Activated CD8-positive, alpha-beta T cell treated with anti-CD3 and anti-CD28 coated beads for 36 hours (primary cell): Measurements from ENCODE around the gene DVL2. TPM values are rescaled to one million over a fixed set of nuclear protein-coding genes. Genes with fewer than 3 reads are reported as not detected.

Source experiments
- ATAC-seq: fragments of 200-7000 bp; cut with Tn5 transposase; one replicate; pipeline ENCODE4 v1.10.0; 2021; ENCODE audit warnings: mild to moderate bottlenecking, moderate library complexity
- CTCF ChIA-PET: fragments of 350-600 bp; sonication (Branson Sonifier 250); formaldehyde crosslinking; loops from one replicate; lab custom pipeline; 2021; ENCODE audit warnings: antibody characterized with exemption; lab: Charles Lee
- POLR2A ChIA-PET: fragments of 350-600 bp; sonication (Branson Sonifier 250); formaldehyde crosslinking; loops from one replicate; lab custom pipeline; 2021; ENCODE audit warnings: antibody characterized with exemption; lab: Charles Lee
- DNase-seq: peaks from one replicate; pipeline ENCODE4 v3.0.0-alpha.2; 2020
- H3K27ac Mint-ChIP-seq: one replicate; pipeline ENCODE4 v1.8.0; 2021; ENCODE audit warnings: mild to moderate bottlenecking, mixed read lengths
- H3K27me3 Mint-ChIP-seq: one replicate; pipeline ENCODE4 v1.8.0; 2021; ENCODE audit warnings: mixed read lengths
- H3K36me3 Mint-ChIP-seq: one replicate; pipeline ENCODE4 v1.8.0; 2021; ENCODE audit warnings: low read depth, mixed read lengths
- H3K4me1 Mint-ChIP-seq: one replicate; pipeline ENCODE4 v1.8.0; 2021; ENCODE audit warnings: low read depth, mixed read lengths
- H3K4me3 Mint-ChIP-seq: one replicate; pipeline ENCODE4 v1.8.0; 2021; ENCODE audit warnings: mild to moderate bottlenecking, moderate library complexity, mixed read lengths
- H3K9me3 Mint-ChIP-seq: one replicate; pipeline ENCODE4 v1.8.0; 2021; ENCODE audit warnings: mixed read lengths
- intact Hi-C: fragments of 100-400 bp; cut with micrococcal nuclease; formaldehyde crosslinking; loops from one replicate; pipeline ENCODE4 v1.10.0; 2022
- total RNA-seq, 2 experiments: library from RNA; stranded (reverse); gene quantifications; one replicate each; pipeline ENCODE4 v1.2.3, GENCODE V29; 2021
- TF ChIP-seq, protein P1 (sequence below): fragments of 200-600 bp; IDR thresholded peaks from one replicate; pipeline ENCODE4 v1.8.0; 2022; ENCODE audit warnings: antibody characterized with exemption, mild to moderate bottlenecking

DVL2 gene
- total RNA-seq, 2 experiments from 2014 or later: 50.0 to 53.6 TPM

DNA sequence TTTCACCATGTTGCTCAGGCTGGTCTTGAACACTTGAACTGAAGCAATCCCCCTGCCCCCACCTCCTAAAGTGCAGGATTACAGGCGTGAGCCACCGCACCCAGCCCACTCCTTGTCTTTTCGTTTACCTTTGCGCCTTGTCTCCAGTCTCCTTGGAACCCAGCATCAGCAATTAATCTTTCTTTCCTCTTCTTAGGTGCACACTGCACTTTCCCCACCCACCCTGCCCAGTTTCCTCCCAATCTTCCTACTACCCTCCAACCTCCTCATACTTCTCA is 29.4 kb upstream of the DVL2 start:
- TF ChIP-seq, protein P1, sequence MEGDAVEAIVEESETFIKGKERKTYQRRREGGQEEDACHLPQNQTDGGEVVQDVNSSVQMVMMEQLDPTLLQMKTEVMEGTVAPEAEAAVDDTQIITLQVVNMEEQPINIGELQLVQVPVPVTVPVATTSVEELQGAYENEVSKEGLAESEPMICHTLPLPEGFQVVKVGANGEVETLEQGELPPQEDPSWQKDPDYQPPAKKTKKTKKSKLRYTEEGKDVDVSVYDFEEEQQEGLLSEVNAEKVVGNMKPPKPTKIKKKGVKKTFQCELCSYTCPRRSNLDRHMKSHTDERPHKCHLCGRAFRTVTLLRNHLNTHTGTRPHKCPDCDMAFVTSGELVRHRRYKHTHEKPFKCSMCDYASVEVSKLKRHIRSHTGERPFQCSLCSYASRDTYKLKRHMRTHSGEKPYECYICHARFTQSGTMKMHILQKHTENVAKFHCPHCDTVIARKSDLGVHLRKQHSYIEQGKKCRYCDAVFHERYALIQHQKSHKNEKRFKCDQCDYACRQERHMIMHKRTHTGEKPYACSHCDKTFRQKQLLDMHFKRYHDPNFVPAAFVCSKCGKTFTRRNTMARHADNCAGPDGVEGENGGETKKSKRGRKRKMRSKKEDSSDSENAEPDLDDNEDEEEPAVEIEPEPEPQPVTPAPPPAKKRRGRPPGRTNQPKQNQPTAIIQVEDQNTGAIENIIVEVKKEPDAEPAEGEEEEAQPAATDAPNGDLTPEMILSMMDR: no peak
- Mint-ChIP-seq H3K36me3 (peaks cover 12% of the 10 kb centered on the region), H3K4me3 (no peak overlapping the region), H3K9me3 (no peaks in the 10 kb centered on the region), H3K27ac (no peak overlapping the region), H3K4me1 (peaks cover 33% of the 10 kb centered on the region), H3K27me3 (peaks cover 18% of the 10 kb centered on the region)
- no peak for ATAC-seq
- intact Hi-C loops: no loop called here
- DNase-seq: peak; percentile 14
- CTCF ChIA-PET: no interaction called here
- POLR2A ChIA-PET: interaction anchor here (1.0 kb wide), 1 partner anchor 29 kb away, joined by 3 read pairs; the partner anchor contains the start of gene DVL2

DNA sequence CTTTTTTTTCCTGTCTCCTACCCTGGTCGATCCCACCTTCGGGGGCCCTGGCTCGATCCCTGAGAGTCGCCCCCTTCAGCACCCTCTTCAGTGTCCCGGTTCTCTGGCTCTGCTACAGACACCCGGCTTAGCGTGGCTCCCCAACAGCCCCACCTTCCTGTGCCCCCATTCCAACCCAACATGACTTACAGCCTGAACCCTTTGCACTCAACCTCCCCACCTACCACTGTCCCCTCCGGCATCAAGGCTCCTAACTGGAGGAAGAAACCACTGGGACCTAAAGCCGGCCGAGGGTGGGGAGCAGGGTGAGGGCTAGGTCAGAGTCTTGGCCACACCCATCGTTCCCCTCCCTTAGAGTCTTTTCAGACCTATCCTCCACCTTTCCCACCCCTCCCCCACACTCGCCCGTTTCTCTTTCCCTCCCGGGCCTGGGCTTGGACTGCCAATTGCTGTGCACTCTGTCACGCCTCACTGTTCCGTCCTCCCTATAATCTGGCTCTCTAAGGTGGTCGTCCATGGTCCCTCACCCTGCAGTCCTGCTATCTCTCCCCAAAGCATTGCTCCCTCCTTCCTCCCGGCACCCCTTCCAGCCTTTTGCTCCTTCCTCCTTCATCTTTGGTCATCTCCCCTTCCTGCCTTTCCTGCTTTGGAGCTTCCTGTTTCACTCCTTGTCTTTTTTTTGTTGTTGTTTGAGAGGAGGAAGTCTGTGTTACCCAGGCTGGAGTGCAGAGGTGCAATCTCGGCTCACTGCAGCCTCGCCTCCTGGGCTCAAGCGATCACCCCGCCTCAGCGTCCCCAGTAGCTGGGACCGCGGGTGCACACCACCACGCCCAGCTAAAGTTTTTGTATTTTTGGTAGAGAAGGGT is 28.9 kb upstream of the DVL2 start:
- ChIA-PET CTCF (no interaction called here), POLR2A (interaction anchor here (0.6 to 1.0 kb wide), 2 partner anchors 29 to 43 kb away, joined by 3 read pairs; partner anchors contain the start of gene DVL2)
- peaks cover 17% of the 10 kb centered on the region for H3K36me3 Mint-ChIP-seq
- peak overlapping the region; percentile 50 for H3K27ac Mint-ChIP-seq
- no peaks in the 10 kb centered on the region for H3K9me3 Mint-ChIP-seq
- peaks cover 37% of the 10 kb centered on the region for H3K4me1 Mint-ChIP-seq
- ATAC-seq (peak; percentile 25), DNase-seq (peak; percentile 48)
- H3K4me3 Mint-ChIP-seq: peak overlapping the region; percentile 44
- peaks cover 18% of the 10 kb centered on the region for H3K27me3 Mint-ChIP-seq
- TF ChIP-seq, protein P1: no peak
- intact Hi-C loops: no loop called here

DNA sequence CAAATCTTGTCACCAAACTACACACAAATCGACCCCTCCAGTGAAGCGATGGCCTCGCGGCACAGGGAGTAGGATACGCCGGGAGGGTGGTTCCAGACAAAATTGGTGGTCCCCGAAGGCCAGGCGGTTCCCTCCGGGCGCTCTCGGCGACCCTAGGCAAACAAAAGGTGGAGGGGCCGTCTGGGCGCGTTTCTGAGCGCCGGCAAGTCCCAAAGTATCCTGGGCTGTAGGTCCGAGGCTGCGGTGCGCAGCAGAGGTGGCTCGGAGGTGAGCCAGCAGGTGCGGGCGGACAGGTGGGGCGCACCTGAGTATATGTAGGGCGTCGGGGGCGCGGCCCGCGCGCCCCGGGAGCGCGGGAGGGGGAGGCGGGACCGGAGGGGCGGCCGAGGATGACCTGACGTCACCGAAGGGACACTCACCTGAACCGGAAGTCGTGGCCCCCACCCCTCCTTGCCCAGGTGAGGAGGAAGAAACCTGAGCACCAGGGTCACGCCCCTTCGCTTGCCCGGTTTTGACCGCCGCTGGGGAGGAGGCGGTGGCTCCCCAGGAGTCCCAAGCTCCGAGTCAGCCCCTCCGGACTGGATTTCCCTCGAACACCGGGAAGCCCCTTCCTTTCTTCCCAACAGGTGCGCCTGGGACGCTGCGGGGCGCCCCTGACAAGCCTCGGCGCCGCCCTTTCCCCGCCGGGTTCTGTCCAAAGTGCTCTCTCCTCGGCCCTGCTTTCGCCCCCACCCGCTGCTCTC is 28.0 kb upstream of the DVL2 start, which contains the start of gene CLDN7:
TSS of gene CLDN7 (minus strand) at position 287 of the 743 bp plus-strand sequence. CDS start 435 bp downstream, outside the sequence.
- no peak for DNase-seq
- no peak for ATAC-seq
- H3K4me3 Mint-ChIP-seq: peak within 1 kb of the TSS; percentile 68
- H3K36me3 Mint-ChIP-seq: peaks cover 17% of the 10 kb centered on the region
- CTCF ChIA-PET: no interaction called here
- H3K27me3 Mint-ChIP-seq: peaks cover 18% of the 10 kb centered on the region
- intact Hi-C loops: no loop called here
- H3K27ac Mint-ChIP-seq: peak within 1 kb of the TSS; percentile 74
- POLR2A ChIA-PET: interaction anchor here (0.6 to 1.0 kb wide), 2 partner anchors 13 to 42 kb away, joined by 3 read pairs; no protein-coding TSS in a partner anchor
- no peaks in the 10 kb centered on the region for H3K9me3 Mint-ChIP-seq
- TF ChIP-seq, protein P1: no peak
- H3K4me1 Mint-ChIP-seq: peaks cover 37% of the 10 kb centered on the region

DNA sequence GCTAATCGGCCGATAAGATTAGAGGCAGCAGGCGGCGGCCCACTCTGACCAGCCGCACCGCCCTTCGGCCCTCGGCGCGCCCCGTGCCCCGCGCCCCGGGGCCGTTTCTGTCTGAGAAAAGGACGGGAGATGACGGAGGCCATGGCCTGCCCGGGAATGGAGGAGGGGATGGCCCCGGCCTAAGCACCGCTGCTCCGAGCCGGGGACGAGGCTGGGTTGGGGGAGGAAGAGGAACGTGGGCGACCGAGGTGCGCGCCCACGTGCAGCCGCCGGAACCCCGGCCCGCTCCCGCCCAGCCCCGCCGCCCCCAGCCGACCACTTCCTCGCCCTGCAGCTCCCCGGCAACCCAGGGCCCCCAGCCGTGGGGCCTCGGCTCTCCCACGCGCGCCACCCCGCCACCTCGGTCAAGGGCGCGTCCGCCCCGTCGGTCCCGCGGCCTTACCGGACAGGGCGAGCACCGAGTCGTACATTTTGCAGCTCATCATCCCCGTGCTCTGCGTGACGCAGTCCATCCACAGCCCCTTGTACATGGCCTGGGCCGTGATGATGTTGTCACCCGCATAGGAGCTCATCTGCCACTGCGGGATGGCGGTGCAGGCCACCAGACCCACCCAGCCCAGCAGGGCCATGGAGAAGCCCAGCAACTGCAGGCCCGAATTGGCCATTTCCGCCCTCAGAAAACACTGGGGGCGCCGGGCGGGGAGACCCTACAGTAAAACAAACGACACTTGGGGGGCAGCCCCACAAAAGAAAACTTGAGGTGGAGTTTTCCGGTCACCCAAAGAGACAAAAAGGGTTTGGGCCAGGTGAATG is 27.3 kb upstream of the DVL2 start:
- ChIA-PET POLR2A (interaction anchor here (1.0 kb wide), 1 partner anchor 12 kb away, joined by 3 read pairs; no protein-coding TSS in a partner anchor), CTCF (no interaction called here)
- DNase-seq (peak; percentile 45), ATAC-seq (peak; percentile 43)
- Mint-ChIP-seq H3K27ac (peak overlapping the region; percentile 74), H3K4me3 (peak overlapping the region; percentile 68), H3K36me3 (peaks cover 21% of the 10 kb centered on the region), H3K27me3 (peaks cover 18% of the 10 kb centered on the region), H3K4me1 (peaks cover 37% of the 10 kb centered on the region), H3K9me3 (no peaks in the 10 kb centered on the region)
- intact Hi-C loops: no loop called here
- TF ChIP-seq, protein P1: no peak
